ENCODE data around the gene KRTAP10-10.

The KRTAP10-10 gene

GRCh38 chr21:44686000-44686781 is 49.0 kb downstream of the KRTAP10-10 start:
- DNase-seq: no peak

GRCh38 chr21:44686843-44687561 is 49.8 kb downstream of the KRTAP10-10 start:
- DNase-seq: no peak

GRCh38 chr21:44687671-44688070 is 50.5 kb downstream of the KRTAP10-10 start:
- DNase-seq: no peak
